COLO829 (cell line): ENCODE data around the gene KCNA1.
"Not testable (repeated sequence)": the region's sequence is repeated elsewhere in the genome, so short reads cannot be mapped to it uniquely, and the experiment has no call there.

ENCODE experiments used
- DNase-seq: peaks from one replicate; pipeline ENCODE4 v3.0.0; 2012; ENCODE audit warnings: low spot score

Gene KCNA1

GRCh38 chr12:4909734-4910501 is at the start of gene KCNA1:
Gene KCNA1 (plus strand): TSS chr12:4909905. CDS start chr12:4911379, 1,474 bp downstream.
- DNase-seq, result no peak

- no peak for DNase-seq
Observed at GRCh38 chr12:4860741-4861140, 49.0 kb upstream of the KCNA1 start.

GRCh38 chr12:4862809-4863208 is 46.9 kb upstream of the KCNA1 start:
- no peak for DNase-seq

GRCh38 chr12:4864575-4864974 is 45.1 kb upstream of the KCNA1 start:
- DNase-seq, result no peak

- DNase-seq, result no peak
Observed at GRCh38 chr12:4865246-4865645, 44.5 kb upstream of the KCNA1 start.

GRCh38 chr12:4866299-4866698 is 43.4 kb upstream of the KCNA1 start:
- no peak for DNase-seq

GRCh38 chr12:4867384-4867783 is 42.3 kb upstream of the KCNA1 start:
- no peak for DNase-seq

- DNase-seq, result no peak
Observed at GRCh38 chr12:4870423-4870822, 39.3 kb upstream of the KCNA1 start.

GRCh38 chr12:4871514-4871913 is 38.2 kb upstream of the KCNA1 start:
- DNase-seq, result no peak

- DNase-seq, result no peak
Observed at GRCh38 chr12:4873947-4874346, 35.8 kb upstream of the KCNA1 start.

GRCh38 chr12:4874671-4875070 is 35.0 kb upstream of the KCNA1 start:
- no peak for DNase-seq

GRCh38 chr12:4879481-4879880 is 30.2 kb upstream of the KCNA1 start:
- not testable (repeated sequence) for DNase-seq

- DNase-seq, result no peak
Observed at GRCh38 chr12:4881266-4882064, 28.2 kb upstream of the KCNA1 start.

- DNase-seq, result no peak
Observed at GRCh38 chr12:4891866-4892265, 17.8 kb upstream of the KCNA1 start.

- no peak for DNase-seq
Observed at GRCh38 chr12:4892418-4892817, 17.3 kb upstream of the KCNA1 start.

GRCh38 chr12:4894019-4894418 is 15.7 kb upstream of the KCNA1 start:
- DNase-seq, result no peak

GRCh38 chr12:4899364-4899763 is 10.3 kb upstream of the KCNA1 start:
- DNase-seq, result no peak

- peak; percentile 17 for DNase-seq
Observed at GRCh38 chr12:4900327-4900726, 9.4 kb upstream of the KCNA1 start.

GRCh38 chr12:4905316-4905715 is 4.4 kb upstream of the KCNA1 start:
- no peak for DNase-seq

- DNase-seq, result no peak
Observed at GRCh38 chr12:4908684-4909409, 858 bp upstream of the KCNA1 start.

GRCh38 chr12:4909410-4909733 is 333 bp upstream of the KCNA1 start:
- no peak for DNase-seq

- no peak for DNase-seq
Observed at GRCh38 chr12:4910502-4911315, 1.0 kb downstream of the KCNA1 start.
